GM18858 (cell line): ENCODE measurements around the gene LHX2.
A peak's percentile ranks its signal among the peaks of the same experiment; 100 is the strongest.

Experiments
- ATAC-seq: cut with Tn5 transposase; IDR thresholded peaks from one replicate; pipeline ENCODE4 v1.9.1; 2021; ENCODE audit not compliant: unreplicated experiment

The LHX2 gene

DNA sequence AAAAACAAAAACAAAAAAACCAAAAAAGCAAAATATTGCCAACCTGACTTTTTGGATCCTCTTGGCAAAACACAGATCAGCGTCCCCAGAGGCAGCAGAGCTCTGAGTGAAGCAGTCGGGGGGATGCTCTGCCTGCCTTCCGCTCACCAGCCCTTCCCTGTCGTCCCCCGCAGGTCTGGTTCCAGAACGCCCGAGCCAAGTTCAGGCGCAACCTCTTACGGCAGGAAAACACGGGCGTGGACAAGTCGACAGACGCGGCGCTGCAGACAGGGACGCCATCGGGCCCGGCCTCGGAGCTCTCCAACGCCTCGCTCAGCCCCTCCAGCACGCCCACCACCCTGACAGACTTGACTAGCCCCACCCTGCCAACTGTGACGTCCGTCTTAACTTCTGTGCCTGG, 20.7 kb downstream of the LHX2 start:
- ATAC-seq = no peak

DNA sequence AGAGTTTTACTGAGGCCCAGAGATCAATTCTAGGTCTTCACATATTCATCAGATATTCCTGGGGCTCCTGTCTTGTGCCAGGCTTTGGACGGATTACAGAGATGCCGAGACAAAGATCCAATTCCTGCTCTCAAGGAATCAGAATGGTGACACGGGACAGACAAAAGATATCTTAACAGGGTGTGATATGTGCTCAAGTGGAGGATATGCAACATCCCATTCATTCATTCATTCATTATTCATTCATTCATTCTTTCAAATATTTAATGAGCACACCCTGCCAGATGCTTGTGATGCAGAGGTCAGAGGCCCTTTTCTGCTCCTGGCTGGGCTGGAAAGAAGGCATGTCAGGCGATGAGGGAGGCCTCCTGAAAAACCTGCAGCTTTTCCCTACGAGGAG, 21.8 kb downstream of the LHX2 start:
- ATAC-seq = no peak

- no peak for ATAC-seq
These were observed 22.4 kb downstream of the LHX2 start for GRCh38 chr9:124033967-124034366.

GRCh38 chr9:124035001-124035650, 23.6 kb downstream of the LHX2 start:
- no peak for ATAC-seq

DNA sequence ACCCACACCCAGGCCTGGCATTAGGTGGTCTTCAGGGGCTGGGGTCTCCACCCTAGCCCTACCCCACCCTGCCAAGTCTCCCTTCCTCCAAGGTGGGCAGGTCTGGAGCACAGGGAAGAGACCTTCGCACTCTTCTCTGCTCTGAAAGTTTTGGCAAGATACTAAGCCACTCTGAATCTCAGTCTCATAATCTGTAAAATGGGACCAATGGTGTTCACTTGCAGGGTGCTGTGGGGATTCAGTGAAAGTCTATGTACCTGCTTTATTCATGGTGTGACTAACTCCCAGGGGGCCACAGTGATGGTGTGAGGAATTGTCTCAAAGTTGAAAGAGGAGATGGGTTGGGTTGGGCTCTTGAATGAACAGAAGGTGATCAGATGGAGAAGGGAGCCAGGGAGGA, 25.0 kb downstream of the LHX2 start:
- no peak for ATAC-seq

DNA sequence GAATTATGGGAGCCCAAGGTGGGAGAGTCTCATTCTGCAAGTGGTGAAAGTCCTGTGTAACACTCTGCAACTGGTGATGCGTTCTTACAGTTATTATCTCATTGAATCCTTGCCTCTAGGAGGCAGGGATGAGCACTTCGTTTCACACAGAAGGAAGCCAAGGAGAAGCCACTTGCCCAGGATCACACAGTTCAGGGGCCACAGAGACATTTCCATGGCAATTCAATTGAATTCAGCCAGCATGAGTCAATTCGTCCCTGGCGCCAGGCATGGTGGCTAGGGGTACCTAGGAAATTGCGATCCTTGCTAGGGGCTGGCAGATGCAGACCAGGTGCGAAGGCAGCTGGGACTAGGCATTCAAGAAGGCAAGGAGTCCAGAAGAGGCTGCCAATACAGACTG, 26.2 kb downstream of the LHX2 start:
- no peak for ATAC-seq

DNA sequence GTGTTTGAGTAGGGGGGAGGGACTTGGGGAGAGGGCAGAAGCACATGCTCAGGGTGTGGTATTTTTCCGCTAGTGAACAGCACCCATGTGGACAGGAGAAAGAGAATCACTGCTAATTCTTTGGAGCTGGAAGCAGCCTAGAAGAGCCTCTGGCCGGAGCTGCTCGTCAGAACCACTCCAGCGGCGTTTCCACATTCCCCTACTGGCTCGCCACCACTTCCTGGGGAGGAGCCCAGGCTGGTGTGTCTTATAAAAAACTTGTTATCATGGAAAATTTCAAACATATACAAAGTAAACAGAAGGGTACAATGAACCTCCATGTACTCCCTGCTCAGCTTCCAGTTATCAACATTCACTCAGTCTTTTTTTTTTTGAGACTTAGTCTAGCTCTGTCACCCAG, 26.7 kb downstream of the LHX2 start:
- ATAC-seq = no peak

- ATAC-seq = no peak
These were observed 27.4 kb downstream of the LHX2 start for GRCh38 chr9:124038790-124039633.

- ATAC-seq = no peak
These were observed 28.8 kb downstream of the LHX2 start for GRCh38 chr9:124040186-124040931.

GRCh38 chr9:124040935-124041816, 29.6 kb downstream of the LHX2 start:
- no peak for ATAC-seq

GRCh38 chr9:124041817-124042116, 30.2 kb downstream of the LHX2 start:
- no peak for ATAC-seq

- ATAC-seq = no peak
These were observed 30.7 kb downstream of the LHX2 start for GRCh38 chr9:124042201-124042721.

- ATAC-seq = no peak
These were observed 32.9 kb downstream of the LHX2 start for GRCh38 chr9:124044448-124044847.

DNA sequence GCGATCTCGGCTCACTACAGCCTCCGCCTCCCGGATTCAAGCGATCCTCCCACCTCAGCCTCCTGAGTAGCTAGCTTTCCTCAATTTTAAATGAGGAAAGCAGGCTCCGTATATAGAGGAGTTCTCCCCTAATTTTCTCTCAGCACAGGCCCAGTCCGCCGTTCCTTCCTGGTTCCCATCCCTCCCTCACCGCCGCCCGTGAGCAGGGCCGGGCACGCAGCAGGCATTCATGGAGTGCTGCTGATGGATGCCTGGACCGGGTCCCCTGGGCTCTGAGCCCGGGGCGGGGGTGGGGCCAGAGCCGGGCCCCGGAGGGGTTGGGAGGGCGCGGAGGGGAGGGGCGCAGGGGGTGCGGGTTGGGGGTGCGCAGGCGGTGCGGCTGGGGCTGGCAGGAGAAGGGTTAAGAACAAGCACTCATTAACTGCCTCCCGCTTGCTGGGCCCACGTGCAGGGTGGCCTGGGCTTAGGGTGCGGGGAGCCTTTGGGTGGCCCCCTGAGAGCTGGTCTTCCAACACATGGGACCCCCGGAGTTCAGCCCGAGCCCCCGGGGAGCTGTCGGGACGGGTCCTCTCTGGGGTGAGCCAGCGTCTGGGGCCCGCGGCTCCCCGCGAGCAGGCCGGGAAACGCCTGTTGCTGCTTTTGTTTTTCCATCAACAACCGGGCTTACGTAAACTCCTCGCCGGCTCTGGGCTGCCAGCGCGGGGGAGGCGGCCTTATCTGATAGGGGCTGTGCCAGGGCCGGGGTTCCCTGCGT, 33.7 kb downstream of the LHX2 start:
- ATAC-seq = no peak

- ATAC-seq = no peak
These were observed 34.2 kb downstream of the LHX2 start for GRCh38 chr9:124045830-124046177.

DNA sequence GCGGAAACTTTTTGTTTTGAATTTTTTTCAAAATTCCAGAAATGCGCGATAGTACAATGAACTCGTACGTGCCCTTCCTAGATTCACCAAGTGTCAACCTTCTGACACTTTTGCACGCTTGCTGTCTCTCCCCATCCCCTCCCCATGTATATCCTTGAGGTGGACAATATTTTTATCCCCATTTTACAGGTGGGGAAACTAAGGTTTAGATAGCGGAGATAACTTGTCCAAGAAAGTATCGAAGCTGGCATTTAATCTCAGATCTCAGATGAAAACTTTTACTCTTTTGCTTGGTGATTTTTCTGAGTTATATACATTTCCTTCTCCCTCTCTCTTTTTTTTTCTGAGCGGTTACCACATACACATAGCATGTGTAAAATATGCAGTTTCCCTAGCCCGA, 34.6 kb downstream of the LHX2 start:
- ATAC-seq = no peak

DNA sequence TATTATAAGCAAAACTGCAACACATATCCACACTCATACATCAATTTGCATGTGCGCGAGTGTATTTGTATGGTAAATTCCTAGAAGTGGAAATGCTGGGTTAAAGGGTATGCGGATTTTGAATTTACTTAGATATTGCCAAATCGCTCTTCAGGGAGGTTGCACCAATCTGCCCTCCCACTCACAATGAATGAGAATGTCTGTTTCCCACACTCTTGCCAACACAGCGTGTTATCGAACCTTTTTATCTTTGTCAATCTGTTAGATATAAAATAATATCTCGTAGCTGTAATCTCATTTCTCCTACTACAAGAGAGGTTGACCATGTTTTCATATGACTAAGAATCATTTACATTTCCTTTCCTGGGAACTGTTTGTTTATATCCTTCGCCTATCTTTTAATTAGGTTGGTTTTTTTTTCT, 35.7 kb downstream of the LHX2 start:
- ATAC-seq = no peak

DNA sequence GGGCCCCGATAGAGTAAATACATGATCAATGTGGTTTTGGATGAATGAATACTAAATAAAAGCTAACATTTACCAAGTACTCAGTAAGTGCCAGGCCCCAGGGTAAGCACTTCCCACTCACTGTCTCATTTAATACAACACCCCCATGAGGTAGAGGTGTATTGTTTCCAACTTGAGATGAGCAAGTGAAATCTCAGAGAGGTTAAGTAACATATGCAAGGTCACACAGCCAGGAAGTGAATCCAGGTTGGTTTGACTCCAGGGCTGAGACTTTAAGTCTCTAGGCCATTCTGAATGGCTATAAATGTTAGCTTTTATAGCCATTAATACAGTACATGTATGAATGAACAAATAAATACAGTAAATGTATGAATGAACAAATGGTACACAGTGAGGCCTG, 39.4 kb downstream of the LHX2 start:
- no peak for ATAC-seq

DNA sequence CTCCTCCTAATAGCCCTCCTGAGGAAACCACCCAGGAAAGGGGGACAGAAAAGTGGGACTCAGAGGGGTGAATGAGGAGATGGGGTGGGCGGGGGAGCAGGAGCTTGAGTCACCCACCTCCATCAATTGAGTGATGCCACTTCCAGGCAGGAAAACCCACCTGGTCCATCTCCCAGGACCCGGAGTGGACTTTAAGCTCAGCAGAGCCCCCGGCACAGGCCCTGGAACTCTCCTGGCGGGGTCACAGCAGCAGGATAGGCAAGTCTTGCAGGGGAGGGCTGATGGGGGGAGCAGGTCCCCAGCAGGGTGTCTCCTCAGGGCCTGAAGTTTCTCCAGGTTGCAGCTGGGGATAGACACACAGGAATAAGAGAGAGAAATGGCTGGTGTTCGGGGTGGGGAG, 40.8 kb downstream of the LHX2 start:
- no peak for ATAC-seq

DNA sequence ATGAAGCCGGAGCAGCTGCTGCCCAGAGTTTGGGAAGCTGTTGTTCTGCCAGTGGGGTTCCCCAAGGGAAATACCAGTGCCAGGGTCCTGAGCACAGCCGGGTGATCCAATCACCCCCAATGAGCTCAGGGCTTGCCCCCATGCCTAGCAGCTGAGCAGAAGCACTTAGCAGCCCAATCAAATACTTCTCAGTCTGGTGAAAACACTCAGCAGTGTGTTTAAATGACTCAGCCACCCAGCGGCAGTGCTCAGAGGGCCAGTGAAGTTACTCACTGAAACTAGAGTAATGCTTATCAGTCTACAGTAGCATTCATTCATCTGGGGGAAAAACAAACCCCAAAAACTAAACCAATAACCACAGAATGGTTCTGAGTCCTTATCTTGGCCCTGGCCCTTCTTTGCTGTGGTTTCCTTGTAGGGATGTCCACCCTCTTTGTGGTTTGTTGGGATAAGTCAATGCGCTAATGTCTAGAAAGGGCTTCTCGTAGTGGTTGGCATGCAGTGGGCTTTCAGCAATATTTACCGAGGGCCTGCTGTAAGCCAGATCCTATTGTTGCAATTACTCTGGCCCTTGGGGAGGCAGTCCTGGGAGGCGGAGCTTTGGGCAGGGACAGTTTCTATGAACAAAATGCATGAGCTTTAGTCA, 43.1 kb downstream of the LHX2 start:
- ATAC-seq = peak; percentile 94
